Measurements from ENCODE around the gene NAA15.

DNA sequence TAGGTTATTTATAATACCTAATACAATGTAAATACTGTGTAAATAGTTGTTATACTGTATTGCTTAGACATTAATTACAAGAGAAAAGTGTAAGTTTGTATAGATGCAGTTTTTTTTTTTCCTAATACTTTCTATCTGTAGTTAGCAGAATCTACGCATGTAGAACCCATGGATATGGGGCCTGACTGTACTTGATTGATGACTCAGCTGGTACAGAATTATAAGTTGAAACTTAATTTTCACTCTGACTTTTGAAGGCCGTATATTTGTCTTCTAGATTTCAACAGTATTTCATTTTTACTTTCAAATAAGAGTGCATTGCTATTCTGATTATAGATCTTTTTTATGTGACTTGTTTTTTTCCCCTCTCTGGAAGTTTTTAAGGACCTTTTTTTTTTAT is 31.7 kb downstream of the NAA15 start:
- no peak for TF ChIP-seq ELF1 (IDR thresholded peaks at IDR 0.05)
- TF ChIP-seq, protein P1, sequence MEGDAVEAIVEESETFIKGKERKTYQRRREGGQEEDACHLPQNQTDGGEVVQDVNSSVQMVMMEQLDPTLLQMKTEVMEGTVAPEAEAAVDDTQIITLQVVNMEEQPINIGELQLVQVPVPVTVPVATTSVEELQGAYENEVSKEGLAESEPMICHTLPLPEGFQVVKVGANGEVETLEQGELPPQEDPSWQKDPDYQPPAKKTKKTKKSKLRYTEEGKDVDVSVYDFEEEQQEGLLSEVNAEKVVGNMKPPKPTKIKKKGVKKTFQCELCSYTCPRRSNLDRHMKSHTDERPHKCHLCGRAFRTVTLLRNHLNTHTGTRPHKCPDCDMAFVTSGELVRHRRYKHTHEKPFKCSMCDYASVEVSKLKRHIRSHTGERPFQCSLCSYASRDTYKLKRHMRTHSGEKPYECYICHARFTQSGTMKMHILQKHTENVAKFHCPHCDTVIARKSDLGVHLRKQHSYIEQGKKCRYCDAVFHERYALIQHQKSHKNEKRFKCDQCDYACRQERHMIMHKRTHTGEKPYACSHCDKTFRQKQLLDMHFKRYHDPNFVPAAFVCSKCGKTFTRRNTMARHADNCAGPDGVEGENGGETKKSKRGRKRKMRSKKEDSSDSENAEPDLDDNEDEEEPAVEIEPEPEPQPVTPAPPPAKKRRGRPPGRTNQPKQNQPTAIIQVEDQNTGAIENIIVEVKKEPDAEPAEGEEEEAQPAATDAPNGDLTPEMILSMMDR (IDR thresholded peaks at IDR 0.05), result no peak
- TF ChIP-seq SMC3 (IDR thresholded peaks at IDR 0.05; ENCODE audit: low read depth, low read length), result no peak
- TF ChIP-seq POLR2AphosphoS5 (IDR thresholded peaks at IDR 0.05; ENCODE audit: low read depth, low read length), result no peak
- no peak for TF ChIP-seq MXI1 (IDR thresholded peaks at IDR 0.05; ENCODE audit: low read depth, low read length)
- no peak for TF ChIP-seq RAD21 (IDR thresholded peaks at IDR 0.05; ENCODE audit: low read length)
- TF ChIP-seq MEF2A (IDR thresholded peaks at IDR 0.05; ENCODE audit: borderline replicate concordance, low read depth), result no peak

Measured in SK-N-SH (cell line).